ENCODE measurements around the gene DGCR2.
"Not testable (repeated sequence)": the region's sequence is repeated elsewhere in the genome, so short reads cannot be mapped to it uniquely, and the experiment has no call there.

The DGCR2 gene

DNA sequence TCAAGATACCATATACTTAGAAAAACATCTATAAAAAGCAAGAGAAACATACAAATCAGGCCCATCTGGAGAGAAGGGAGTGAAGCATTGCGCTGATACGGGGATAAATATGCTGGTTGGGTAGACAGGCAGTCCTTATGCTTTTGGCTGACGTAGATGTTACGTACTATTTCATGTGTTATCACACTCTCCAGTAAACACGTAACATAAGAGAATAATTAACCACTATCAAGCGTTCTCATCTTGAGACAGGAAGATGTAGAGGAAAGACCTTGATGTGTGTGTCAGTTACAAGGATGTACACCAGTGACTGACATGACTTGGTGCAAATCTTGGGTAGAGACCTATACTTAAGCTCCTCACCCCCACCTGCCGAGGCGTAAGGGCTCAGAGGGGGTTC is 99.5 kb downstream of the DGCR2 start:
- peak; percentile 30 for DNase-seq

DNA sequence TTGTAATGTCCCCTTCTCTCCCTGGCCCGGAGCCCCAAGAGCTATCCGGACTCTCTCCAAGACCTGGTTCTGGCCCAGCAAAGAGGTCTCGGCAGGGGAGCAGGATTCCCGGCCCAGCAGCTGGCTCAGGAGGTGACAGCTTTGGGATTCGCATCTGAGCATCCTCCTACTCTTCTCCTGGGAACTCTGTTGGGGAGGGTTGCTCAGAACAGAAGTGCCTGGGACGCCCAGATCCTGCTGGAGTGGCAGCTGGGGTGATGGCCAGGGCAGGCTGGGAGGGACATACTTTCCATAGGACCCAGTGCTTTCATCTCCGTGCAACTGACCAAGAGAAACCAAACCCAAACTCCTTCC is 102.6 kb downstream of the DGCR2 start:
- no peak for DNase-seq

DNA sequence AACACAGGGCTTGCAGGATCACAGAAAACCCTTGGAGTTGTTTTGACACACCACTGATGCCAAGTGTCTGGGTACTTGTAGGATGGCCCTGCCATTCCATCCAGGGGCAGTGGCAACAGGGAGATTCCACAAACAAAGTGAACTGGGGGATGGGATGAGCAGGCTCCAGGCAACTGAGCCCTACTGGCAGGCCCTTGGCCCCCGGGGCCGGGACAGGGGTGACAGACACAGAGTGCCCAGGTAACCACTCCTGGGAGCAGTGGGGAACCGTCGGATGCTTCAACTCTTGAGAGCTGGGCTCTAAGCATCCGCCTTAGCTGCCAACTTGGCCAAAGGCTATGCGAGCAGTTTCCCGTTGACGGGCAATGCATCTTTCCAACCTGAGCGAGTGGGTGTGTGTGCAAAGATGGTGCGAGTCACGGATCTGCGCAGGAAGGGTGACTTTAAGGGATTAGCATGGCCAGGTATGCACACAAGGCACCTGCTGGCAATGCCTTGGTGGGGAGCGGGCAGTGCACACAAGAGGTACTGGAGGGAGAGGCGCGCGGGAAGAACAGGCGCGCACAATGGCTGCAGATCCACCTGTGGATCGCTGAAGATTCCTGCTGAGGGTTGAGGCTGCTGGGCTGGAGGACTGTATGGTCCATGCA is 103.1 kb downstream of the DGCR2 start:
- no peak for DNase-seq

DNA sequence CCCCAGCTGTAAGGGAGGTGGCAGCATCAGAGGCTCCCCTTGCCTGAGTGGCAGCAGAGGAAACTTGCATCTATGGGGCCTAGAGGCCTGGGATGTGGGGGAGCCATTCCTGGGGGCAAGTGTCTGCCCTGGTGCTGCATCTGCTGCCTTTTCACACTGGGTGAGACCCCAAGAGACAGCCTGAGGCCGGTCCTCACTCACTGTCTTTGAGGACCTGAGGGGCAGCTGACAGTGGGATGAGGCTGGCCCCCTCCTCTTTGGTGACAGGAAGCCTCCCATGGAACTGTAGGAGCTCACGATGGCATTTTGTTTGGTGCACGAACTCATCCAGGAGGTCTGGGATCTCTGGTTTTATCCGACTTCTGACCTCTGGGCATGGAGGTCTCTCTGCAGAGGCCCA is 104.0 kb downstream of the DGCR2 start:
- no peak for DNase-seq

DNA sequence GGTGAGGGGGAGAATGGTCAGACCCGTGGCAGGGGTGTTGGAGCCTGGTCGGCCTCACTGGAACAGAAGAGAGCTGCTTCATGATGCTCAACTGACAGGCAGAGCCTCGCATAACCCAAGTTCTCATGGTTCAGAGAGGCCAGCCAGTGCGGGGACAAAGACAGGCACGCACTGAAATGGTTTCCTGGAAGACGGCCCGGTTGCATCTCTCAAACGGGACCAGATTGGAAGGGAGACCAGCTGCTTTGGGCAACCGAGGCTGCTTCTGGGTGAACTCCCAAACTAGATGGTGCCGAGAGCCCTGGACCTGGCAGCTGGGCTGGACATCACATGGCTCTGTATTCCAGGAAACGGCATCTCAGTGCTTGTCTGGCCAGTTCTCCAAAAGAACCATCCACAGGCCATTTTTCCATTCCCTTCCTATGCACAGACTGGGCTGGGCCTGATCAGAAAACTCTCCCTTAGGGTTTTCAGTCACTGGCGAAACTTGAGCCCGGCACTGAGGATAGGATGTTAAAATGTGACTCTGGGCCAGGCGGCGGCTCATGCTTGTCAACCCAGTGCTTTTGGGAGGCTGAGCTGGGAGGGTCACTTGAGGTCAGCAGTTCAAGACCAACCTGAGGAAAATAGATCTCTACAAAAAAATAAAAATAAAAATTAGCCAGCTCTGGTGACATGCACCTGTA is 106.0 kb downstream of the DGCR2 start:
- DNase-seq: no peak

DNA sequence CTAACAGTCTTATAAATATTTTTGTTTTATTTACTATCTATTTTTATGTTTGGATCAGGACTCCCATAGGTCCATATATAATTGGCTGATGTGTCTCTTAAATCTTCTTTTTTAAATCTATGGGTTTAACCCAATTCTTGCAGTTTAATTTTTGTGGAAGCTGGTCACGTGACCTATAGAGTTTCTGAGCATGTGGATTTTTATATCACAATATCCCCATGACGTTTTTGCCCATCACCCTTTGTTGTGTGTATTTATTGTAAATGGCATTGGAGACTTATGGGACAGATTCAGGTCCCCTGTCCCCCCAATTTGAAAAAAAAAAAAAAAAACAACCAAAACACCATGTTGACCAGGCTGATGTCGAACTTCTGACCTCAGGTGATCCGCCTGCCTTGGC is 107.3 kb downstream of the DGCR2 start:
- no peak for DNase-seq

DNA sequence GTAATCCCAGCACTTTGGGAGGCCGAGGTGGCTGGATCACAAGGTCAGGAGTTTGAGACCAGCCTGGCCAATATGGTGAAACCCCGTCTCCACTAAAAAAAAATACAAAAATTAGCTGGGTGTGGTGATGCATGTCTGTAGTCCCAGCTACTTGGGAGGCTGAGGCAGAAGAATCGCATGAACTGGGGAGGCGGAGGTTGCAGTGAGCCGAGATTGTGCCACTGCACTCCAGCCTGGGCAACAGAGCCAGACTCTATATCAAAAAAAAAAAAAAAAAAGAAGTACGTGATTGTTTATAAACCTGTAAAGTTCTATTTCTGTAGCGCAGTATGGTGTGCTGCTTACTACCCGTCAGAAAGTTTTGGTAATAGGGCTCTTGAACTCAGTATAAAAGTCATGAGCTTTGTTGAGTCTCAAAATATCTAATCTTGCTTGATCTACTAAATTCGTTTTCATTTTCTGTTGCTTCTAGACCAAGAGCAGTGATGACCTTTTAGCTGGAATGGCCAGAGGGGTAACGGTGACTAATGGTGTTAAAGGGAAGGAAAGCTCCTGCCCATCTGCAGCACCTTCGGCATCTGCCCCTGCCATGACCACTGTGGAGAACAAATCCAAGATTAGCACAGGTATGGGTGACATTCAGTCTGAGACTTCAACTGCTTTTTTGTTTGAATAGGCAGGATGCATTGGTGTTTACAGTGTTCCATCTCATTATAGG is 108.2 kb downstream of the DGCR2 start:
- DNase-seq: not testable (repeated sequence)

DNA sequence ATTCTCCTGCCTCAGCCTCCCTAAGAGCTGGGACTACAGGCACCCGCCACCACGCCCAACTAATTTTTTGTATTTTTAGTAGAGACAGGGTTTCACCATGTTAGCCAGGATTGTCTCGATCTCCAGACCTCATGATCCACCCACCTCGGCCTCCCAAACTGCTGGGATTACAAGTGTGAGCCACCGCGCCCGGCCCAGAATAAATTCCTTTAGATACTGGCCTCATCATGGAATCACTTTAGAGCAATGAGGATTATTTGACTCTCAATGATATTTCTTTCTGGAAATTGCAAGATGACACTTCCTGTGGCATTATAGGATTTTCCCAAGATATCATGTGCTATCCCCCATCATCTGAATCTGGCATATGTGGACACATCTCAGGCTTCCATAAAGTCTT is 108.8 kb downstream of the DGCR2 start:
- not testable (repeated sequence) for DNase-seq

DNA sequence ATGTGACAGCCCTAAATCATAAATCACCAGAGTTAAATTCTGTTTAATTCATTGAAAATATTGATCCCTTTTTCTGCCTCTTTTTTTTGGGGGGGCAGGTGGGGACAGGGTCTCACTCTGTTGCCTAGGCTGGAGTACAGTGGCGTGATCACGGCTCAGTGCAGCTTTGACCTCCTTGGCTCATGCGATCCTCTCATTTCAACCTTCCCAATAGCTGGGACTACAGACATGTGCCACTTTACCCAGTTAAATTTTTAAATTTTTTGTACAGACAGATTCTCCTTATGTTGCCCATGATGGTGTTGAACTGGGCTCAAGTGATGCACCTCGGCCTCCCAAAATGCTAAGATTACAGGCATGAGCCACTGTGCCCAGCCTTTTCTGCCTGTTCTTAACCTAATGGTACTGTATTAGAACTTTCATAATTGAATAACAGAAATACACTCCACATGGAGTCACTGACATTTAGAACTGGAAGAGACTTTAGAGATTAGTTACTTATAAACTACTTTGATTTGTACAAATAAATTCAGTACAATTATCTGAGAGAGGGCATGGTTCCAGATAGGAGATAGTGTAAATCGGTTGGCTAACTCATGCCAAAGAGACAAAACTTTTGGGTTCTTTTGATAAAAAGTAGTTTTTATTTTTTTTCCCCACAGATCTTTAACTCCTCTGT is 109.8 kb downstream of the DGCR2 start:
- no peak for DNase-seq

DNA sequence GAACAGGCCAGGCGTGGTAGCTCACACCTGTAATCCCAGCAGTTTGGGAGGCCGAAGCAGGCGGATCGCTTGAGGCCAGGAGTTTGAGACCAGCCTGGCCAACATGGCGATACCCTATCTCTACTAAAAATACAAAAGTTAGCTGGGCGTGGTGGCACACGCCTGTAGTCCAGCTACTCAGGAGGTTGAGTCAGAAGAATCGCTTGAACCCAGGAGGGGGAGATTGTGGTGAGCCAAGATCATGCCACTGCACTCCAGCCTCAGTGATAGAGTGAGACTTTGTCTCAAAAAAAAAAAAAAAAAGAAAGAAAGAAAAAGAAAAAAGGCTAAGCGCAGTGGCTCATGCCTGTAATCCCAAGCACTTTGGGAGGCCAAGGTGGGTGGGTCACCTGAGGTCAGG is 110.6 kb downstream of the DGCR2 start:
- DNase-seq: not testable (repeated sequence)

DNA sequence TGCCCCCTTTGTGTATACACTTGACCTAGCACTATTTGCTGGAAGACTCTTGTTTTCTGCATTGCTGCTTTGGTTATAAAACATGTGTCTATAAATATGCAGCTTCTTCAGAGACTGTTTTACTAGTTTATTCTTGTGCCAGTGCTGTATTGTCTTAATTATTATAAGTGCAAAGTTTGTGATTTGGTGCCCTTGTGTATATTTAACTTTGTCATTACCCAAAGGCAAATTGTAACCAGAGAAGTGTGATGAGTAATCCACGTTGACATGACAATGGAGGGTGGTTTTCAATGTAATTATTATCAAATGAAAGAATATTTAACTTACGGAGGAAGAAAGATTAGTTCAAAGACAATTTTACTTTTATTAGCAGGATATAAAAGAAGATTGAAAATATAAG is 111.1 kb downstream of the DGCR2 start:
- DNase-seq: no peak

DNA sequence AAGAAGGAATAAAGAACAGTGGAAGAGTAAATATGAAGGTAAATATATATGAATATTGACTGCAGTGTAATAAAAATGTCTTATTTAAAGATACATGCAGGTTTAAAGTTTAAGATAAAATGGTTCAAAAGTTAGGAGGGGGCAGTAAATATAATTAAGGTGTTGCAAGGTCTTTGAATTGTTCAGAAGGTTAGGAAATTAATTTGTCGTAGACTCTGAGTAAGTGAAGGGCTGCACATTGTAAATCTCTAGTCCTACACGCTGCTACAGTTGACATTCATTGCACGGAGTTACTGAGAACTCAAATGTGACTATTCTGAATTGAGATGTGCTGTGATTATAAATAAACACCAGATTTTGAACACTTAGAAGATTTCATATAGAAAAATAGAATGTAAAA is 116.3 kb downstream of the DGCR2 start:
- no peak for DNase-seq

DNA sequence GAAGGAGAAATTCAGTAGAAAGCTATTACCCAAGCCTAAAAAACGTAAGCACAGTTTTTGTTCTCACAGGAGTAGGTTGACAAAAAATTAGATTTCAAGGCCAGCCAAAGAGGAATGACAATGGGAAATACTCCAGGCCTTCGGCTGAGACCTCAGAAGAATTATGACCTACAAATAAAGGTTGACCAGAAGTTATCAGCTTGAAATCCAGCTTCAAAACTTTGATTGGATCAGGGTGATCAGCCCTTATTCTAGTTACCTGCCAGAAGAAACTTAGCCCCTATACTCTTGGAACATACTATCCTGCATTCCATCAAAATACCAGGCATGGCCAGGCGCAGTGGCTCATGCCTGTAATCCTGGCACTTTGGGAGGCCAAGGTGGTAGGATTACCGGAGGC is 117.7 kb downstream of the DGCR2 start:
- no peak for DNase-seq

DNA sequence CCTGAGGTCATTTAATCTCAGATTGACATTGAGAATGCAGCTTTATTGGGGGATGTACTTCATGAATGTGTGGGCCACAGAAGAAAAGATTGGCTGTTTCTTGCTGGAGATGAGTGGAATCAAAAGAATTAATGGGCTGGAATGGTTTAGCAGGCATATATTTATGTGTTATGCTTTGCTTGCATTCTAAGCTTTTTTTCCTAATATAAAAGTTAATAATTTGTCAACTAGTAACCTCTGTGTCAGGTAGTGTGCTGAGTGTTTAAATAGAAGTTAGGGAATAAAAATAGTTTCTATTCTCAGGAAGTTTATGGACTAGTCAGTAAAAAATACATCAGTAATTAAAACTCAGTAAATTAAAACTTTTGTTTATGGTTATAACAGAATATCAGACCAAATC is 118.7 kb downstream of the DGCR2 start:
- no peak for DNase-seq

DNA sequence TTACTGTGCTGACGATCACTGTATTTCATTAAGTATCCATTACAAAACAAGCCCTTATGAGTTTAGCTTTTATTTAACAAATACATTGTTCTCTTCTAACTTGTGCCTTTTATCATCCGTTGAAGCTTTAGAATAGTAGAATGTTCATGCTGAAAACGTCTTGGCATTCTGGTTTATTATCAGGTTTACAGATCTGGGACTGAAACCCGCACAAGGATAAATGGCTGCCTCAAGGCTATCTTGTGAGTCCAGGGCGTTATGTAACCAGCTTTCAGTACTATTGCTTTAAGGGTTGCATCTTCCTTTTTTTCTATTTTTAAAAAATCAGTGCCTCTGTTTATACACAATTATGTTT is 119.6 kb downstream of the DGCR2 start:
- DNase-seq: no peak

DNA sequence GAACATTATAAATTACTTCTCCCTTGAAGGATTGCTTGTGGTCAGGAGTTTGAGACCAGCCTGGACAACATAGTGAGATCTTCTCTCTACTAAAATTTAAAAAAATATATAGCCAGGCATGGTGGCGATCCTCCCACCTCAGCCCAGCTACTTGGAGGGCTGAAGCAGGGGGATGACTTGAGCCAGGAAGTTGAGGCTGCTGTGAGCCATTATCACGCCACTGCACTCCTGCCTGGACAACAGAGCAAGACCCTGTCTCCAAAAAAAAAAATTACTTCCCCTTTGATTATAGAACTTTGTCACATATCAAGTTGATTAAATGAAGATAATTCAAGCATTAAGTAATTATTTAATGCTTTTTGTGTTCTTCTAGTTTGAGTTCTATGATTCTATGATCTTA is 121.0 kb downstream of the DGCR2 start:
- no peak for DNase-seq

DNA sequence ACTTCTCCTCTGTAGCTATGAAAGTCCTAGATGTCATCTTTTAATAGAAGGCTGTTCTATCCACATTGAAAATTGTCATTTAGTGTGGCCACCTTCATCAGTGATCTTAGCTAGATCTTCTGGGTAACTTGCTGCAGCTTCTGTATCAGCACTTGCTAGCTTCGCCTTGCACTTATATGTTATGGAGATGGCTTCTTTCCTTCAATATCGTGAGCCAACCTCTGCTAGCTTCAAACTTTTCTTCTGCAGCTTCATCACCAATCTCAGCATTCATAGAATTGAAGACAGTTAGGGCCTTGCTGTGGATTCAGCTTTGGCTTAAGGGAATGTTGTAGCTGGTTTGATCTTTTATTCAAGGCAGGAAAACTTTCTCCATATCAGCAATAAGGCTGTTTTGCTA is 122.1 kb downstream of the DGCR2 start:
- DNase-seq: not testable (repeated sequence)

DNA sequence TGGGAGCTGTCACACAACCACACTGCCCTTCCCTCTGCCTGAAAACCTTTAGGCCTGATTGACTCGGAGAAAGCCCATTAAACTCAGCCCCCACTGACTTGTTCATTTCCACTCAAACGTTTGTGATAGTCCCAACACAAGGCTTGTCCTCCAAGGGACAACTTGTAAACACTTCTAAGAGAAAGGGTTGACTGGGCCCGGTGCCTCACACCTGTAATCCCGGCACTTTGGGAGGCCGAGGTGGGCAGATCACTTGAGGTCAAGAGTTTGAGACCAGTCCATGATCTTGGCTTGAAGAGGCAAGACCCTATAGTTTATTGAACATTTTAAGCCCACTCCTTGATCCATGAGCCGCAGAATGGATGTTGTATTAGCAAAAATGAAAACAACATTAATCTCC is 122.8 kb downstream of the DGCR2 start:
- DNase-seq: no peak

DNA sequence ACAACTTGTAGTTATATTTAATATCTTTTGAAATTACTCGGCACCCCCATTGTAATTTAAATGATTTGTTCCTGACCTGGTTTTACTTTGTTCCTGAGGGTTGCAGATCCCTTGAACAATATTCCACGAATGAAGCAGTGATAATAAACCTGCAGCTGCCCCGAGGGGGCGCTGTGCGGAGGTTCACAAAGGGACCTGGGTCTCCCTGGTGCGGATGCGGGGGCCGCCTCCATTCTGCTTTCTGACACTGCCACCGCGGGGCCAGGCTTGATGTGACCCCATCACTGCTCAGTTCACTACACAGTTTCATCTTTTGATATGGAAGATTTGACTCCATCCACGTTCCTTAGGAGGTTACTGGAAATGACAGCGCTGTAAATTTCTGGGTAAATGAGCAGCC is 123.2 kb downstream of the DGCR2 start:
- DNase-seq: peak; percentile 39

DNA sequence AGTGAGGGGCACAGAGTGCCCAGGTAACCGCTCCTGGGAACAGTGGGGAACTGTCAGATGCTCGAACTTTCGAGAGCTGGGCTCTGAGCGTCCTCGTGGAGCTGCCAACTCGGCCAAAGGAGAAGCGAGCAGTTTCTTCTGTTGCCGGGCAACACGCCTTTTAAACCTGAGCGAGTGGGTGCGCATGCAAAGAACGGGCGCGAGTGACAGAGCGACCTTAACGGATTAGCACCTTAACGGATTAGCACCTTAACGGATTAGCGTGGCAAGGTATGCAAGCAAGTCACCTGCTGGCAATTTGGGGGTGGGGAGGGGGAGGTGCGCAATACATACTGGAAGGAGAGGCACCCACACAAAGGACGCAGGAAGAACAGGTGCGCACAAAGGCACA is 124.3 kb downstream of the DGCR2 start:
- no peak for DNase-seq

DNA sequence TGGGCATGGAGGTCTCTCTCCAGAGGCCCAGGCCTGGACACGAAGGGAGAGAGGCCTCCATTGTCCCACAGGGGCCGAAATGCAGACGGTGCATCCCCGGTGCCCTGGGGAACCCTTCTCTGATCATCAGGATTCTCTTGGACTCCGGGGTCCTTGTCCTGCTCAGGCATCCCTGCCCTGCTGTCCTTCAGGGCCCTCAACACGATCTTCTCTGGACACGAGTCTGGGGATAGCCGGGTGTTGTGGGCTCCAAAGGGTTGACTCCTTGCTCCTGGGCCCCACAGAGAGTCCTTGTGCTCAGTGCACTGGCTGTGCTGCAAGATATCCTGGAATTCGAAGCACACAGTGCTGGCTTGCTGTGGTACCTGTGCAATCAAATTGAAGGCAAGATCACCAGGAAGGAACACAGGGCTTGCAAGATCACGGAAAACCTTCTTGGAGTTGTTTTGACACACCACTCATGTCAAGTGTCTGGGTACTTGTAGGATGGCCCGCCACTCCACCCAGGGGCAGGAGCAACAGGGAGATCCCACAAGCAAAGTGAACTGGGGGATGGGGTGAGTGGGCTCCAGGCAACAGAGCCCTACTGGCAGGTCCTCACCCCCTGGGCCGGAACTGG is 124.8 kb downstream of the DGCR2 start:
- DNase-seq: no peak

DNA sequence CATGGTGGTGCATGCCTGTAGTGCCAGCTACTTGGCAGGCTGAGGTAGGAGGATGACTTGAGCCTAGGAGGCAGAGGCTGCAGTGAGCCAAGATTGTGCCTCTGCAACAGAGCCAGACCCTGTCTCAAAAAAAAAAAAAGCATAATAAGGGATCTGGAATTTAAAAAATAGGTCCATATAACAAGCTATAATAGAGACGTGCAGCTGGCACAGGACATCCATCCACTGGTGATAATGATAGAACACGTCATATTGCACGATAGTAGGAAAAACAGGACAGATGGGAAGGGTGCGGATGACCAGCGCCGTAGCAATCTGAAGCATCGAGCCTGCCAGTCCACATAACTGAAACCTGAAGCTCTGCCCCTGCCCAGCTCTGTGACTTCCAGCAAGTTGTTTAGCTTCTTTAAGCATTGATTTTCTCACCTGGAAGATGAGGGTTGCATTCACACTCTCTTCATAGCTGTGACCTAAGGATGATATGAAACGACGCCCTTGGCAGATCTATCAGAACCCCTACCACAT is 125.8 kb downstream of the DGCR2 start:
- no peak for DNase-seq

DNA sequence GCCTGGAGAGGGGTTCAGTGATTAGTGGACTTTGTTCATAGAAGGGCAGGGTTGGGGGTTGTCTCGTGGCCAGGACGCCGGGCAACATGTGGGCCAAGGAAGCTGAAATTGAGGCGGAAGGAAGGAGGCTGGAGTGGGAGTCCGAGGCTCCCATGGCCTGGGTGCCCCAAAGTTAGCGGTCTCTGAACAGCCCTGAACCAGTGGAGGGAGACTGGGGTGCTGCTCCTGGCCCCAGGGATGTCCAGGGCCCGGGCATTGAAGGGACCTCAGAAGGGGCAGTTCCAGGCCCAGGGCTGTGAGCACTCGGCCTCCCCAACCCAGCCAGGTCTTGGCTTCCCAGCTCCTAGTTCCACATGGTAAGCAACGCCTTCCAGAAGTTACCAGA is 126.9 kb downstream of the DGCR2 start:
- DNase-seq: no peak
